Neural crest cell (in vitro differentiated cells): Measurements from ENCODE around the gene FBXL7. TPM values are rescaled to one million over a fixed set of nuclear protein-coding genes. Genes with fewer than 3 reads are reported as not detected.

Source experiments
- DNase-seq: peaks from one replicate; pipeline ENCODE4 v3.0.0; 2021; ENCODE audit warnings: low read depth, mixed read lengths, low spot score
- H3K27ac Mint-ChIP-seq: one replicate; pipeline ENCODE4 v1.8.0; 2021; ENCODE audit warnings: mild to moderate bottlenecking, mixed read lengths; ENCODE audit not compliant: unreplicated experiment
- H3K27me3 Mint-ChIP-seq: 2 replicates; pipeline ENCODE4 v1.8.0; 2021; ENCODE audit warnings: low read depth, mild to moderate bottlenecking, mixed read lengths
- H3K36me3 Mint-ChIP-seq: 2 replicates; pipeline ENCODE4 v1.8.0; 2021; ENCODE audit warnings: low read depth, mild to moderate bottlenecking, mixed read lengths
- H3K4me1 Mint-ChIP-seq: 2 replicates; pipeline ENCODE4 v1.8.0; 2021; ENCODE audit warnings: mixed read lengths
- H3K4me3 Mint-ChIP-seq: one replicate; pipeline ENCODE4 v1.8.0; 2021; ENCODE audit warnings: mild to moderate bottlenecking, mixed read lengths
- H3K9me3 Mint-ChIP-seq: 2 replicates; pipeline ENCODE4 v1.8.0; 2021; ENCODE audit warnings: mixed read lengths
- total RNA-seq: library from RNA; stranded (reverse); gene quantifications from 2 replicates; pipeline ENCODE4 v1.2.1, GENCODE V29; 2021
- TF ChIP-seq, protein P1 (sequence below): fragments of 200-600 bp; sonication (generic); conservative IDR thresholded peaks from 2 replicates; pipeline ENCODE4 v1.5.0; 2021; ENCODE audit warnings: antibody characterized with exemption, mild to moderate bottlenecking

FBXL7 gene
- total RNA-seq, 1 donor from 2014 or later = 20.8 TPM

GRCh38 chr5:15734058-15734457 lies 234.1 kb downstream of the FBXL7 start:
- H3K36me3 Mint-ChIP-seq = peaks cover 7% of the 10 kb centered on the region

DNA sequence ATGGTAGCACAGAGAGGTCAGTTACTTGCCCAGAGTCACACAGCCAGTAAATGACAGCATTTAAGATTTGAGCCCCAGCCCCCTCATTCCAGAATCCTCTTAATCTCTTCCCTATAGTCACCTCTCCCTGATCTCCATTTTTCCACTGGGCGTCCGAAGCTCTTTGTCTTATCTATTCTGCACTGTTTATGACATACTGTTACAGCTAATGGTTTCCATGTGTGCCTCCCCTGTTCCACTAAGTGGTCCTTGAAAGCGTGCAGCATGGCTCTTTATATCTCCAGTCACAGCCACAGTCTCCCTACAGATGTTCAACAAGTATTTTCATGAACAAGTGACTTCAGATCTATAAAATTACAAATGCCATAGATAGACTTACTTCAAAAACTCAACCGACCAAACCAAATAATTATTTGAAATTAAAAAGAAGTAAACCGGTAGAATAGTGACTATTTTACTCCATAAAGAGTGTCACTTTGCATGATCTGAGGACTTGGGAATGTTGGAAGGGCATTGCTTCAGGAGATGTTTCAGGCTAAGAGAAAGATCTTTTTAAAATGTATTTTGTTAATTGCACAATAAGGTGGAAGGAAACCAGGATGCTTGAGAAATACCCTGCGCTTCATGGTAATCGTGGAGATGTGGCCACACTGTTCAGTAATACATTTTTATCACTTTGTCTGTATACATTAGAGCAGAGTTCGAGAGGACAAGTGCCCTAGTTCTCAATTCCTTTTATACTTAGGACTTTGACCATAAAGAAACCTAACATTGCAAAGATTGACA lies 237.2 kb downstream of the FBXL7 start:
- Mint-ChIP-seq H3K4me1 (peaks cover 5% of the 10 kb centered on the region), H3K27ac (no peak overlapping the region), H3K4me3 (no peak overlapping the region), H3K36me3 (peaks cover 5% of the 10 kb centered on the region), H3K27me3 (no peaks in the 10 kb centered on the region), H3K9me3 (no peaks in the 10 kb centered on the region)
- TF ChIP-seq, protein P1, sequence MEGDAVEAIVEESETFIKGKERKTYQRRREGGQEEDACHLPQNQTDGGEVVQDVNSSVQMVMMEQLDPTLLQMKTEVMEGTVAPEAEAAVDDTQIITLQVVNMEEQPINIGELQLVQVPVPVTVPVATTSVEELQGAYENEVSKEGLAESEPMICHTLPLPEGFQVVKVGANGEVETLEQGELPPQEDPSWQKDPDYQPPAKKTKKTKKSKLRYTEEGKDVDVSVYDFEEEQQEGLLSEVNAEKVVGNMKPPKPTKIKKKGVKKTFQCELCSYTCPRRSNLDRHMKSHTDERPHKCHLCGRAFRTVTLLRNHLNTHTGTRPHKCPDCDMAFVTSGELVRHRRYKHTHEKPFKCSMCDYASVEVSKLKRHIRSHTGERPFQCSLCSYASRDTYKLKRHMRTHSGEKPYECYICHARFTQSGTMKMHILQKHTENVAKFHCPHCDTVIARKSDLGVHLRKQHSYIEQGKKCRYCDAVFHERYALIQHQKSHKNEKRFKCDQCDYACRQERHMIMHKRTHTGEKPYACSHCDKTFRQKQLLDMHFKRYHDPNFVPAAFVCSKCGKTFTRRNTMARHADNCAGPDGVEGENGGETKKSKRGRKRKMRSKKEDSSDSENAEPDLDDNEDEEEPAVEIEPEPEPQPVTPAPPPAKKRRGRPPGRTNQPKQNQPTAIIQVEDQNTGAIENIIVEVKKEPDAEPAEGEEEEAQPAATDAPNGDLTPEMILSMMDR = no peak
- no peak for DNase-seq

More at GRCh38 chr5:15734058-15734457, 234.1 kb downstream of the FBXL7 start:
- no peak overlapping the region for H3K4me3 Mint-ChIP-seq
- peaks cover 3% of the 10 kb centered on the region for H3K9me3 Mint-ChIP-seq
- H3K4me1 Mint-ChIP-seq = peaks cover 5% of the 10 kb centered on the region
- DNase-seq = no peak
- TF ChIP-seq, protein P1 = no peak
- no peak overlapping the region for H3K27ac Mint-ChIP-seq
- no peaks in the 10 kb centered on the region for H3K27me3 Mint-ChIP-seq

- Mint-ChIP-seq H3K4me3 (no peak overlapping the region), H3K4me1 (peaks cover 5% of the 10 kb centered on the region), H3K9me3 (no peaks in the 10 kb centered on the region), H3K27me3 (no peaks in the 10 kb centered on the region), H3K36me3 (peaks cover 11% of the 10 kb centered on the region), H3K27ac (no peak overlapping the region)
- DNase-seq = no peak
- TF ChIP-seq, protein P1 = no peak
Observed at GRCh38 chr5:15737871-15738664, 238.1 kb downstream of the FBXL7 start.

DNA sequence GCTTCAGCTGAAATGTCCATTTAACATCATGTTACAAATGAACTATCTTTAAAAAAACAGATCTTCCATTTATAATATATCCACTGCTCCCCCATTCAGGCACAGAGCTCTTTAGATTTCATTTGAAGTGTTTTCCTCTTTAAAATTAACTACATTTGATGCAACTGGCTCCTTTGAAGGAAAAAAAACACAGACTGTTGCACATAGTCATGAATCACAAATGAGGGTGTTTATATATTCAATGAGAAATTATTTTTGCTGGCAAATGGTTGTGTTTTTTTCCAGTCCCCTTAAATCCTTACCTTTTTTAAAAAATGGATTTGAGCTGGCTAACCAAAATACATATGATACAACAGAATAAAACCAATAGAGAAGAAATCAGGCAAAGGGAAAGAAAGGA lies 240.4 kb downstream of the FBXL7 start:
- peaks cover 6% of the 10 kb centered on the region for H3K9me3 Mint-ChIP-seq
- H3K27me3 Mint-ChIP-seq = no peaks in the 10 kb centered on the region
- peaks cover 5% of the 10 kb centered on the region for H3K4me1 Mint-ChIP-seq
- H3K27ac Mint-ChIP-seq = no peak overlapping the region
- peaks cover 15% of the 10 kb centered on the region for H3K36me3 Mint-ChIP-seq
- TF ChIP-seq, protein P1 = no peak
- H3K4me3 Mint-ChIP-seq = no peak overlapping the region
- DNase-seq = no peak

DNA sequence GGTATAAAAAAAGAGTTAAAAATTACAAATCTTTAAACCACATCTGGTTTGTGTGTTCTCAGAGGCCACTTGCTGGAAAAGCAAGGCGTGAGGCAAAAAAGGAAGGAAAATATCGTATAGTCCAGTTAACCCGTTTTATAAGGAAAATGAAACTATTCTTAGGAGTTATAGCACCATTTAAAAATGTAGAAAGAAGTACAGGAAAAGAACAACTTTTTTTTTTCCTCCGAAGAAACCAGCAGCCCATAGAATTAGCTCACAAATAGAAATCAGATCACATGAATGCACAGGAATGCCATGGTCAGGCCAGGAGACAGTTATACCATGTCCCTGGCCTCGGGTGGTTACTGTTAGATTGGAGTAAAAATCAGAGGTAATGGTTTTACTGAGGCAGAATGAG lies 241.6 kb downstream of the FBXL7 start:
- Mint-ChIP-seq H3K9me3 (peaks cover 6% of the 10 kb centered on the region), H3K36me3 (peaks cover 18% of the 10 kb centered on the region), H3K4me3 (no peak overlapping the region), H3K27ac (no peak overlapping the region), H3K27me3 (no peaks in the 10 kb centered on the region), H3K4me1 (peaks cover 5% of the 10 kb centered on the region)
- TF ChIP-seq, protein P1 = no peak
- DNase-seq = no peak
